HepG2 (cell line): ENCODE data around the gene ADCY5.

Experiments used
- EP300 ChIP-seq, 3 experiments: sonication (generic) in 1 of 3; formaldehyde crosslinking in 1 of 3; IDR thresholded peaks; 2 replicates each; pipeline versions ENCODE4 v1.5.1 to v1.6.1; 2011 to 2020; ENCODE audit warnings: low read depth in 2 of 3, low read length in 2 of 3, borderline replicate concordance in 1 of 3, improper control_type of control experiment in 1 of 3, mild to moderate bottlenecking in 1 of 3, missing genetic modification reagents in 1 of 3, moderate library complexity in 1 of 3
- FLYWCH1 ChIP-seq: sonication (generic); formaldehyde crosslinking; IDR thresholded peaks from 2 replicates; pipeline ENCODE4 v1.8.1; 2023; ENCODE audit warnings: mild to moderate bottlenecking, missing genetic modification reagents
- MAZ ChIP-seq, 2 experiments: sonication (generic) in 1 of 2; formaldehyde crosslinking in 1 of 2; IDR thresholded peaks; 2 replicates each; pipeline versions ENCODE4 v1.5.0 to v1.6.1; 2012 to 2020; ENCODE audit warnings: low read depth in 2 of 2, mild to moderate bottlenecking in 2 of 2, borderline replicate concordance in 1 of 2, improper control_type of control experiment in 1 of 2, low read length in 1 of 2, missing genetic modification reagents in 1 of 2, moderate library complexity in 1 of 2
- SNAPC5 ChIP-seq: sonication (generic); formaldehyde crosslinking; IDR thresholded peaks from 2 replicates; pipeline ENCODE4 v1.8.1; 2023; ENCODE audit warnings: mild to moderate bottlenecking, missing genetic modification reagents, borderline replicate concordance
- TFE3 ChIP-seq: IDR thresholded peaks from 2 replicates; pipeline ENCODE4 v1.6.1; 2016
- ZNF776 ChIP-seq: sonication (generic); formaldehyde crosslinking; IDR thresholded peaks from 2 replicates; pipeline ENCODE4 v1.4.0; 2020; ENCODE audit warnings: mild to moderate bottlenecking, missing genetic modification reagents
- TF ChIP-seq, protein P1 (sequence below): sonication (generic); formaldehyde crosslinking; IDR thresholded peaks from 2 replicates; pipeline ENCODE4 v1.5.0; 2020; ENCODE audit warnings: mild to moderate bottlenecking, missing genetic modification reagents, moderate library complexity
- TF ChIP-seq, protein P2 (sequence below): sonication (generic); formaldehyde crosslinking; IDR thresholded peaks from 2 replicates; pipeline ENCODE4 v1.5.0; 2020; ENCODE audit warnings: mild to moderate bottlenecking, missing genetic modification reagents
- TF ChIP-seq, protein P3 (sequence below): sonication (generic); formaldehyde crosslinking; IDR thresholded peaks from 2 replicates; pipeline ENCODE4 v1.9.0; 2022; ENCODE audit warnings: low read depth, missing genetic modification reagents

- TF ChIP-seq SNAPC5 (CRISPR knock-in tag) (no peak), TFE3 (no peak), EP300 (IDR thresholded peaks at IDR 0.05; ENCODE audit: low read depth in 2 of 2, low read length in 2 of 2) (no peak), EP300 (CRISPR knock-in tag; IDR thresholded peaks at IDR 0.05; ENCODE audit: borderline replicate concordance) (no peak), MAZ (IDR thresholded peaks at IDR 0.05; ENCODE audit: borderline replicate concordance, low read depth, low read length) (no peak), MAZ (CRISPR knock-in tag; IDR thresholded peaks at IDR 0.05; ENCODE audit: low read depth) (no peak), ZNF776 (CRISPR knock-in tag) (no peak), FLYWCH1 (CRISPR knock-in tag) (no peak)
- TF ChIP-seq, protein P1, sequence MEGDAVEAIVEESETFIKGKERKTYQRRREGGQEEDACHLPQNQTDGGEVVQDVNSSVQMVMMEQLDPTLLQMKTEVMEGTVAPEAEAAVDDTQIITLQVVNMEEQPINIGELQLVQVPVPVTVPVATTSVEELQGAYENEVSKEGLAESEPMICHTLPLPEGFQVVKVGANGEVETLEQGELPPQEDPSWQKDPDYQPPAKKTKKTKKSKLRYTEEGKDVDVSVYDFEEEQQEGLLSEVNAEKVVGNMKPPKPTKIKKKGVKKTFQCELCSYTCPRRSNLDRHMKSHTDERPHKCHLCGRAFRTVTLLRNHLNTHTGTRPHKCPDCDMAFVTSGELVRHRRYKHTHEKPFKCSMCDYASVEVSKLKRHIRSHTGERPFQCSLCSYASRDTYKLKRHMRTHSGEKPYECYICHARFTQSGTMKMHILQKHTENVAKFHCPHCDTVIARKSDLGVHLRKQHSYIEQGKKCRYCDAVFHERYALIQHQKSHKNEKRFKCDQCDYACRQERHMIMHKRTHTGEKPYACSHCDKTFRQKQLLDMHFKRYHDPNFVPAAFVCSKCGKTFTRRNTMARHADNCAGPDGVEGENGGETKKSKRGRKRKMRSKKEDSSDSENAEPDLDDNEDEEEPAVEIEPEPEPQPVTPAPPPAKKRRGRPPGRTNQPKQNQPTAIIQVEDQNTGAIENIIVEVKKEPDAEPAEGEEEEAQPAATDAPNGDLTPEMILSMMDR: no peak
- TF ChIP-seq, protein P2, sequence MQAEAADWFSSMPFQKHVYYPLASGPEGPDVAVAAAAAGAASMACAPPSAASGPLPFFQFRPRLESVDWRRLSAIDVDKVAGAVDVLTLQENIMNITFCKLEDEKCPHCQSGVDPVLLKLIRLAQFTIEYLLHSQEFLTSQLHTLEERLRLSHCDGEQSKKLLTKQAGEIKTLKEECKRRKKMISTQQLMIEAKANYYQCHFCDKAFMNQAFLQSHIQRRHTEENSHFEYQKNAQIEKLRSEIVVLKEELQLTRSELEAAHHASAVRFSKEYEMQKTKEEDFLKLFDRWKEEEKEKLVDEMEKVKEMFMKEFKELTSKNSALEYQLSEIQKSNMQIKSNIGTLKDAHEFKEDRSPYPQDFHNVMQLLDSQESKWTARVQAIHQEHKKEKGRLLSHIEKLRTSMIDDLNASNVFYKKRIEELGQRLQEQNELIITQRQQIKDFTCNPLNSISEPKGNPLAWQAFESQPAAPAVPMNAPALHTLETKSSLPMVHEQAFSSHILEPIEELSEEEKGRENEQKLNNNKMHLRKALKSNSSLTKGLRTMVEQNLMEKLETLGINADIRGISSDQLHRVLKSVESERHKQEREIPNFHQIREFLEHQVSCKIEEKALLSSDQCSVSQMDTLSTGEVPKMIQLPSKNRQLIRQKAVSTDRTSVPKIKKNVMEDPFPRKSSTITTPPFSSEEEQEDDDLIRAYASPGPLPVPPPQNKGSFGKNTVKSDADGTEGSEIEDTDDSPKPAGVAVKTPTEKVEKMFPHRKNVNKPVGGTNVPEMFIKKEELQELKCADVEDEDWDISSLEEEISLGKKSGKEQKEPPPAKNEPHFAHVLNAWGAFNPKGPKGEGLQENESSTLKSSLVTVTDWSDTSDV: no peak
- TF ChIP-seq, protein P3, sequence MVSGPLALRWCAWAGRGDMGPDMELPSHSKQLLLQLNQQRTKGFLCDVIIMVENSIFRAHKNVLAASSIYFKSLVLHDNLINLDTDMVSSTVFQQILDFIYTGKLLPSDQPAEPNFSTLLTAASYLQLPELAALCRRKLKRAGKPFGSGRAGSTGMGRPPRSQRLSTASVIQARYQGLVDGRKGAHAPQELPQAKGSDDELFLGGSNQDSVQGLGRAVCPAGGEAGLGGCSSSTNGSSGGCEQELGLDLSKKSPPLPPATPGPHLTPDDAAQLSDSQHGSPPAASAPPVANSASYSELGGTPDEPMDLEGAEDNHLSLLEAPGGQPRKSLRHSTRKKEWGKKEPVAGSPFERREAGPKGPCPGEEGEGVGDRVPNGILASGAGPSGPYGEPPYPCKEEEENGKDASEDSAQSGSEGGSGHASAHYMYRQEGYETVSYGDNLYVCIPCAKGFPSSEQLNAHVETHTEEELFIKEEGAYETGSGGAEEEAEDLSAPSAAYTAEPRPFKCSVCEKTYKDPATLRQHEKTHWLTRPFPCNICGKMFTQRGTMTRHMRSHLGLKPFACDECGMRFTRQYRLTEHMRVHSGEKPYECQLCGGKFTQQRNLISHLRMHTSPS (CRISPR knock-in tag): no peak
Measured at GRCh38 chr3:123289391-123290106, 159.3 kb downstream of the ADCY5 start.
